UCSD-AML1 (cell line): ENCODE measurements around the gene CDK14.
"Not testable (repeated sequence)": the region's sequence is repeated elsewhere in the genome, so short reads cannot be mapped to it uniquely, and the experiment has no call there.

Experiments used
- DNase-seq: peaks from one replicate; lab custom pipeline; 2025; ENCODE audit not compliant: unreplicated experiment; lab: John Stamatoyannopoulos, UW

Gene CDK14

GRCh38 chr7:90749774-90750173, 153.7 kb downstream of the CDK14 start:
- DNase-seq: no peak

- DNase-seq: no peak
Observed at GRCh38 chr7:90751595-90751994, 155.5 kb downstream of the CDK14 start.

DNA sequence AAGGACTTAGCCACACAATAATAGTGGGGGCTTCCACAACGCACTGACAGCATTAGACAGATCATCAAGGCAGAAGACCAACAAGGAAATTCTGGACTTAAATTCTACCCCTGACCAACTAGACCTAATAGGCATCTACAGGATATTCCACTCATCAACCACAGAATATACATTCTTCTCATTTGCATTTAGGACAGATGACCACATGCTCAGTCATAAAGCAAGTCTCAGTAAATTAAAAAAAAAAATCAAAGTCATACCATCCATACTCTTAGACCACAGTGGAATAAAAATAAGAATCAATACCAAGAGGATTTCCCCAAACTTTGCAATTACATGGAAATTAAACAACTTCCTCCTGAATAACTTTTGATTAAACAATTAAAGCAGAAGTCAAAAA, 155.9 kb downstream of the CDK14 start:
- no peak for DNase-seq

DNA sequence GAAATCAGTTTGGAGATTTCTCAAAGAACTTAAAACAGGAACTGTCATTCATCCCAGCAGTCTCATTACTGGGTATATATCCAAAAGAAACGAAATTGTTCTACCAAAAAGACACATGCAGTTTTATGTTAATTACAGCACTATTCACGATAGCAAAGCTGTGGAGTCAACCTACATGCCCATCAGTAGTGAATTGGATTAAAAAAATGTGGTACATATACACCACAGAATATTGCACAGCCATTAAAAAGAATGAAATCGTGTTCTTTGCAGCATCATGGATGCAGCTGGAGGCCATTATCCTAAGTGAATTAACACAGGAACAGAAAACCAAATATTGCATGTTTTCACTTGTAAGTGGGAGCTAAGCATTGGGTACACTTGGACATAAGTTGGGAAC, 158.9 kb downstream of the CDK14 start:
- DNase-seq: no peak

DNA sequence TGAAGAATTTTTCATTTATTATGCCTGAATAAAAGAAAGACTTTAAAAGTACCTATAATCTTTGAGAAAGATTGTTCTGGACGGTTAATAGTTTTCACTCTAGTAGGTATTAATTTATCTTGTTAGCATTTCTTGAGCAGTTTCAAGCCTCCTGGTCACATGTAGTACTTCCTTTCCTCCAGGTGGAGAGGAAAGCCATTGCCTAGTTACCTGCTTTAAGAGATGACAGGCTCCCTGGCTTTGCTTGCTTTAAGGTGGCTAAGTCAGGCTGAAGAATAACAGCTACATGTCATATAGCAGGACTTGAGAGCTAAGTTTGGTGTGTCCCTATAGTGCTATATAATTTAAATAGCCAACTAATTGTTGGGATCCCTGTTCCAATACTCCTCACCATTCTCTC, 160.2 kb downstream of the CDK14 start:
- no peak for DNase-seq

DNA sequence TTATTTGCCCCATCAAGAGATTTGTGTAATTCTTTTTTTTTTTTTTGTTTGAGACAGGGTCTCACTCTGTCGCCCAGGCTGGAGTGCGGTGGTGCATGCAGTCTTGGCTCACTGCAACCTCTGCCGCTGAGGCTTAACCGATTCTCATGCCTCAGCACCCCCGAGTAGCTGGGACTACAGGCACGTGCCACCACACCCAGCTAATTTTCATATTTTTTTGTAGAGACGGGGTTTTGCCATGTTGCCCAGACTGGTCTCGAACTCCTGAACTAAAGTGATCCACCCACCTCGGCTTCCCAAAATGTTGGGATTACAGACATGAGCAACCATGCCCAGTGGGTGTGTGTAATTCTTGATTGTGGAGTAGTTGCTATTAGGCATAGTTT, 161.4 kb downstream of the CDK14 start:
- DNase-seq: not testable (repeated sequence)

- DNase-seq: no peak
Observed at GRCh38 chr7:90758933-90759562, 162.9 kb downstream of the CDK14 start.

- no peak for DNase-seq
Observed at GRCh38 chr7:90759710-90760109, 163.6 kb downstream of the CDK14 start.

- DNase-seq: no peak
Observed at GRCh38 chr7:90760892-90761291, 164.8 kb downstream of the CDK14 start.

- no peak for DNase-seq
Observed at GRCh38 chr7:90761584-90761983, 165.5 kb downstream of the CDK14 start.

DNA sequence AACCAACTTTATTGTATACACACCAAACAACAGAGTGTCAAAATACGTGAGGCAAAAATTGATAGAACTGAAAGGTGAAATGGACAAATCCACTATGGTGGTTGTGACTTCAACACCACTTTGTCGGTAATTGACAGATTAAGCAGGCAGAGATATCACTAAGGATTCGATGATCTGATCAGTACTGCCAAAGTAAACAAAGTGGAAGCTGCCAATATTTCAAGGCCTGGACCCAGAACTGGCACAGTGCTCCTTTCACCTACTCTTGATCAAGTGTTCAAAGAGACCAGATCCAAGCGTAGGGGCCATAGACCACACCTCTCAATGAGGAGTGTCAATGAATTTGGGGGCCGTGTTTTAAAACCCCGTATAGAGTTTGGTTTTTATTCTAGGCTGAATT, 167.0 kb downstream of the CDK14 start:
- DNase-seq: no peak

- DNase-seq: no peak
Observed at GRCh38 chr7:90764848-90765570, 168.9 kb downstream of the CDK14 start.

GRCh38 chr7:90766814-90767564, 170.9 kb downstream of the CDK14 start:
- no peak for DNase-seq

DNA sequence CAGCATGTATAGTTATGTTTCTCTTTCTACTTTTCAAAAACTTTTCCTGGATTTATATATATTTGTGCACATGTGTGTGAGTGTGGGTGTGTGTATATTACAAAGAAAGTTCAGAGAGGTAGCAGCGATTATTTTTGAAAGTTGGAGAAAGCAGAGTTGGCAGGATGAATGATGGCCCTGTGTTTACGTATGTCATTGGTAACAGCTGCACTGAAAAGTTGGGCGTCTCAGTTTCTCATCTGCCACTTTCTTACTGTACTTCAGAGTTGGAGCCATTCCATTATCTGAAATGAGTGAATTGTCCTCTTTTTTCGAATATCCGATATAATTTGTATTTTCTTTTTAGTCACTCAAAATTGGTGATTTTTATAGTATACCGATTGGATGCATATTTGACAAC, 172.2 kb downstream of the CDK14 start:
- DNase-seq: no peak

DNA sequence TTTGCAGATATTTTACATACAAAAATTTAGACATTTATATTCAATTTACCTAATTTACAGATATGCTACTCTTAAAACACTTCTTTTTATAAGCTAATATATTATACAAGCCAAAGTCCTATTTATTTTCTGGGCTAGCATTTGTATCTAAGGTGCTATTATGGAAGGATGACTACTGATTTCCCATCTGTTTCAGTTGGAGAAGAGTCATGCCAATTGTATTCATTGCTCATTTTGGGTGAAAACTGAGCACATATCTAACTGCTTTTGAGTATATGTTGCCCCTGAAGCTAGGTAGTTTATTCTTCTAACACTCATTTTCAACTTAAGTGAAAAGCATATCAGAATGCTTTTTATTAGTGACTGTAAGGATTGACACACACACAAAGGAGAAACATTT, 172.9 kb downstream of the CDK14 start:
- DNase-seq: no peak

GRCh38 chr7:90769566-90769965, 173.4 kb downstream of the CDK14 start:
- not testable (repeated sequence) for DNase-seq

- no peak for DNase-seq
Observed at GRCh38 chr7:90771281-90771680, 175.2 kb downstream of the CDK14 start.

- DNase-seq: no peak
Observed at GRCh38 chr7:90772410-90772809, 176.3 kb downstream of the CDK14 start.

GRCh38 chr7:90773269-90773668, 177.1 kb downstream of the CDK14 start:
- DNase-seq: no peak

GRCh38 chr7:90774706-90775105, 178.6 kb downstream of the CDK14 start:
- no peak for DNase-seq

DNA sequence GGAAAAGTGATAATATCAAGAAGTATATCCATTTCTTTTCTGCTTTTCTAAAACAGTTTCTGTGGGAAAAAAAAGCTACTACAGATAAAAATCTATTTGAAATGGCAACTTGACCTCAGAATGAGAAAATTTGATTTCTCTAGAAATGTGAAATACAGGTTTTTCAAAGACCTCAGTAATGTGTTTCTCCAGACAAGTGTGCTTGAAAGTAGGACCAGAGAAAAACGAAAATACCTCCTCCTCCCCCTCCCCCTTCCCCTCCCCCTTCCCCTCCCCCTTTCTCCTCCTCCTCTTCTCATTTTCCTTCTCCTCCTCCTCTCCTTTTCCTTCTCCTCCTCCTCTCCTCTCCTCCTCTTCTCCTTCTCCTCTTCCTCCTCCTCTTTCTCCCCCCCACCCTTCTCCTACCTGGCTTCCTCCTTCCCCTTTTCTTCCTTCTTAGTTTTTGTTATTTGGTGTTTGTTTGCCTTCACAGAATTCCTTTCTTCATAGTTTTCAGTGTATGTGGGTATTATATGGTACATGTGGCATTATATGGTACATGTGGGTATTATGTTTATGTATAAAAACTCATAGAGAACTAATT, 179.4 kb downstream of the CDK14 start:
- no peak for DNase-seq

DNA sequence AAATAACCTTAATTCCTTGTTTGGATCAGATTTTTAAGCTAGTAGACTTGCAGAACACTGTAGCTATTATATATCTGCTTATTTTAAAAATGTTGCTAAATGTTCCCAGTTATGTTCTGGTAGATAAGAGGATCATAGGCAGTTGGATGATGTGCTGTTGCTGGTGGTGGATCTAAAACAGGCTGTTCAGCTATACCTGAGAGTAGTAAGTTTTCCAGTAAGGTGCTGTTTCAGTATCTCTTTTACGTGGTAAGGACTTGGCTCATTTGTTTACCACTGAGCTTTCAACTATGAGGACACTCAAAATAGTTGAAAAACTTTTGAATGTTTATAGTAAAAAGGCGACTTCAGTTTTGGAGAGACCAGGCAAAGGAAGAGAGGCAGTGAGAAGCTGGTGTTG, 180.9 kb downstream of the CDK14 start:
- DNase-seq: no peak
